Suppressor macrophage treated with lipopolysaccharide for 4 hours (primary cell): ENCODE results near the gene INPP5B.

Experiments used
- DNase-seq: peaks from one replicate; pipeline ENCODE4 v3.0.0-alpha.2; 2020

INPP5B gene

DNA sequence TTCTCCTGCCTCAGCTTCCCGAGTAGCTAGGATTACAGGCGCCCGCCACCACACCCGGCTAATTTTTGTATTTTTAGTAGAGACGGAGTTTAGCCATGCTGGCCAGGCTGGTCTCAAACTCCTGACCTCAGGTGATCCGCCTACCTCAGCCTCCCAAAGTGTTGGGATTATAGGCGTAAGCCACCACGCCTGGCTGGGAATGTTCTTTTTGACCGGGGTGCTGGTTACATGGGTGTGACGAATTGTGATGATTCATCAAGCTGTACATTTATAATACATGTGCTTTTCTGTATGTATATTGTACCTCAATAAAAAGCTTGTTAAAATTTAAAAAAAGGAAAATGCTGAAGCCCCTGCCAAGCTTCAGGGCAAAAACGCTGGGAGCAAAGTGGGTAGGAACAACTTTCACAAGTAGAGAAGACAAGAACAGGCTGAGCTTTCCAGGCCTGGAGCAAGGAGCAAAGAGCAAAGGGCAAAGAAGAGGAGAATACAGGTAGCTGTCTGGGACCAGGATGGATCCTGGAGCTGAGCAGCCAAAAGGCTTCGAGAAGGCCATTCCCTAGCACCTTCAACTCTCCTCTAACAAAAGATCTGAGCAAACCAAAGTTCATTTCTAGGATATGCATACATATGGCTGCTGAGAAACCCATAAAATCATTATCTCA, 118.3 kb downstream of the INPP5B start:
- DNase-seq = no peak

DNA sequence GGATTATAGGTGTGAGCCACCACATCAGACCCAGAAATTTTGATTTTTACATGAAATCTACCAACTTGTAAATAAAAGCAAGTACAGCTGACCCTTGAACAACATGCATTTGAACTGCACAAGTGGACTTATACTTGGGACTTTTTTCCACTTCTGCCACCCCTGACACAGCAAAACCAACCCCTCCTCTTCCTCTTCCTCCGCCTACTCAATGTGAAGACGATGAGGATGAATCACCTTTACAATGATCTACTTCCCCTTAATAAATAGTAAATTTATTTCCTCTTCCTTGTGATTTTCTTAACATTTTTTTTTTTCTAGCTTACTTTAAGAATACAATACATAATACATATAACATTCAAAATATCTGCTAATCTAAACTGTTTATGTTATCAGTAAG, 121.3 kb downstream of the INPP5B start:
- peak; percentile 79 for DNase-seq

DNA sequence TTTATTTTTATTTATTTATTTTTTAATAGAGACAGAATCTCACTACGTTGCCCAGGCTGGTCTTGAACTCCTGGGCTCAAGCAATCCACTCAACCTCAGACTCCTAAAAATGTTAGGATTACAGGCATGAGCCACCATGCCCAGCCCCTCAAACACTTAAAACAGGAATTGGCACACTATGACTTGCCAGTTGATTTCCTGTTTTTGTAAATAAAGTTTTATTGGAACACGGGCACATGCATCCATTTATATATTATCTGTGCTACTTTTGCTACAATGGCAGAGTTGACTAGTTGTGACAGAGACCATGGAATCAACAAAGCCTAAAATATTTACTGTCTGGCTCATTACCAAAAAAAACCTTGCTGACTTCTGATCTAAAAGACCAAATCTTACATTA, 122.9 kb downstream of the INPP5B start:
- peak; percentile 25 for DNase-seq

DNA sequence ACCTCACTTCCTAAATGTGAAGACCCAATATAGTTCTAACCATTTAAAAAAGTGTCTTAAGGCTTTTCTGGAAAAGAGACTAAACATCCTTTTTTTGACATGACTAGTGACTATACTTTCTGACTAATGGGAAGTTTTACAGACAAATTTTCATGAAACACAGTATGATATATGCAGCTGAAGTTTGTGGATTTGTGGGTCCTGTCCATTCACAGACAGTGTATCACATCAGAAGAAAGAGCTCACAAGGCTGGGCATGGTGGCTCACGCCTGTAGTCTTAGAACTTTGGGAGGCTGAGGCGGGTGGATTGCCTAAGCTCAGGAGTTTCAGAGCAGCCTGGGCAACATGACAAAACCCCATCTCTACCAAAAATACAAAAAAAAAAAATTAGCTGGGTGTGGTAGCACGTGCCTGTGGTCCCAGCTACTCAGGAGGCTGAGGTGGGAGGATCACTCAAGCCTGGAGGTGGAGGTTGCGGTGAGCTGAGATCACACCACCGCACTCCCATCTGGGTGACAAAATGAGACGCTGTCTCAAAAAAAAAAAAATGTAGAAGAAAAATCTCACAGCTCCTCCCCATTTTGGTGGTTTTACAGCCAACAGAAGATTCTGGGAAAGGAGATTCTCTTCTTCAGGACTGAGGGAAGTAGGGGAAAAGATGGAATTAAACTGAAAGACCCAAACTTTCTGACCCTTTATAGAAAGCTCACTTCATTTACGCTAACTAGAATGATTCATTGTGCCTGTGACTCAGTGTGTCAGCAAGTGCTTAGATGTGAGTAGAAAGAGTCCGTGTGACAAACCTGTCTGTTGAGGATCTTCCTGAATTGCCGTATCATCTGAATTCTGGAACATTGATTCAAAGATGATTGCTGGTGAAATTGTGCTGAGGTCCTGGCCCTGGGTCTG, 123.7 kb downstream of the INPP5B start:
- DNase-seq = peak; percentile 79

DNA sequence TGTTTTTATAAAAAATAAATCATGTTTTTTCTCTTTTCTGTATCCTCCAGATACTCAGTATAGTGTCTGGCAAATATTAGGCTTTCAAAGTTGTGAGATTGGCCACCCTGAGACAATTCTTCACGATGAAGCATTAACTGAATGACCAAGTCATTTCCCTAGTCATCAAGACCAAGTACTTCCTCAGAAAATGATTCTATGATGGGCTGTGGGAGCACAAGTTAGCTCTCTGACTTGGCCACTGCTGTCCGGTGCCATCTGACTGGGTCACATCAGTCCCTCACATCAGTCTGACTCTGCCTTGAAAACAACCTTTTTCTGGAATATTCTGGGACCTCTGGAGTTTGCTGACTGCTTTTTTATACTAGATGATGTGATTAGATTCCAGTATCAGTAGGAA, 125.4 kb downstream of the INPP5B start:
- DNase-seq = peak; percentile 55

DNA sequence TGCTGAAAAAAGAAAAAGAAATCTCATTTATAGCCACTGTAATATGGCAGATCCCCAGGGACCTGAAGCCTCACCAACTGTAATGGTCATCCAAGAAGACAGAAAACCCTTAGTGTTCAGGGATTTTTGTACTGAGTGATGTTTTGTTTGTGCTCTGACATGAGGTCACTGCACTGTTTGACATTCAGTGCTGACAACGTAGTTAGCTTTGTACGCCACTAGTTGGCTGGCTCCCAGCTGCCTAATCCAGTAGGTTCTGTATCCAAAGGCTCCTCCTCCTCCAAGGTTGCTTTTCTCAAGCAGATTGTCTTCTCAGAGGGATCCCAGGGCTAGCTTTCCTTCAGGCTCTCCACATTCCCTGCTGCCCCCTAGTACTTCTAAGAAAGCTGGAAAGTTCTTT, 129.4 kb downstream of the INPP5B start:
- no peak for DNase-seq

DNA sequence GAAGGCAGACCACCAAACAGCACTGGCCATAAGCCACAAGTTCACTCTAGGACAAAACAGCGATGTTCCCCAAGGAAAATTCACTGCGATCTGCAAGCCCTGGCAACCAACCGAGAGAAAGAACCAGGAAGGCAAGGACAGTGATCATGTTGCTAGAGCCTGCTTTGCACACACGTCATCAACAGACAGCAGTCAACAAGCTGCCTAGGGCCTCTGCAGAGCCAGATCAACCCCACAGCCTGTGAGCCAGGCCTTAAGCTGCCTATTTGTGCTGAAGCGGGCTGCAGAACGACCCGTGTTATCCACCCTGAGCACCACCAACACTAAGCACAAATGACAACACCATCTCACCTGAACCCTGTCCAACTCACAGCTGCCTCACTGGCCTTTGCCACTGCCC, 132.6 kb downstream of the INPP5B start:
- DNase-seq = no peak

DNA sequence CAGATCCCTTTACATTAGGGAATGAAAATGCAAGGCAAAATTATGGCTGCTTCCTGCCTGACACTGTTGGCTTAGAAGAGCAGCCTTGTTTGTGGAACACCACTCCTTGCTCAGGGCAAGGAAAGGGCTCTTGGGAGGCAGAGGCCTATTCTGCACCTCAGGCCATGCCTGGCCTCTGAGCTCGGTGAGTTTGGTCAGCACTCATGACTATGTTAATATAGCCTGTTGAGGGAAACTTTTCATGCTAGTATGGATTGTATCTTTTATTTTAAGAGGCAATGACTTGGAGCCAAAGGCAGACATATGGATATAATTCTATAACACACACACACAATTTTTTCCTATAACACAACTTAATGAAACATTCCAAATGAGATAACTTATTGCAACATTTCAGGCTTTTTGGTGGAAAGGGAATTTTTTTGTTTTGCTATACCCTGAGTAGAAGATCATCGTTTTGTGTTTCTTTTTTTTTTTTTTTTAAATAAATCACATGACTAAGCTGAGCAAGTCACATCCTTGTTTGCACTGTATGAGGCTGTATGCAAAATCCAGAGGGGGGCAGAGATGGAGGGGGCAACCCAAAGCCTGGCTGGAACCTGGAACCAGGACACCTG, 133.2 kb downstream of the INPP5B start:
- DNase-seq = peak; percentile 16

DNA sequence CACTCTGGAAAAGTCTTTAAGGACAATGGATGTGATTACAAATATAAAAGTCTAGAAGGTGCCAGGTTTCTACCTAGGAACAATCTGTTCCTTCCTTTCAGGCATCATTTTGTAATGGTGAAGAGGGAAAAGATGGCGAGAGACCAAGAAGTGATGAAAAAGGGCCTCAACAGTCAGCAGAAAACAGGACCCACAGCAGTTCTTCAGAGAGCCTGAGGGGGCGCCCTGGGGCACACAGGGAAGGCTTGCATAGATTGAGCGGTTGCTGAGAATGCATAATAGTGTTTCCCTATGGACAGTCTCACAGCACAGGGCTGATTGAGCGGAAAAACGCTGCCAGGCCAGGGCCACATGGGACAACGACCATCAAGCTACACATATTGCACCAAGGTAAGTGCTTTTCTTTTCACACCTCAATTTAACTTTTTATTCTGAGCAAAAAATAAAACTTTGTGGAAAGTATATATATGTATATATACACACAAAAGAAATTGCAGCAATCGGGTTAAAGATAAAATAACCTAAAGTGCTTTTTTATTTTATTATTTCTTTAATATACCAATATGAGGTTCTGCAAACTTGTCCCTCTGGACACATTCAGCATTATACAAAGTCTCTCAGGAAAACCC, 135.7 kb downstream of the INPP5B start:
- peak; percentile 84 for DNase-seq
